Germinal center (tissue), 1 donor: ENCODE results near the gene NTSR1.
"Not testable (repeated sequence)": the region's sequence is repeated elsewhere in the genome, so short reads cannot be mapped to it uniquely, and the experiment has no call there.

Experiments used
- DNase-seq: peaks from one replicate; pipeline ENCODE4 v3.0.0; 2012; ENCODE audit warnings: mixed read lengths, low spot score

The NTSR1 gene

GRCh38 chr20:62674370-62674769, 34.3 kb upstream of the NTSR1 start:
- no peak for DNase-seq

GRCh38 chr20:62675156-62675876, 33.3 kb upstream of the NTSR1 start:
- DNase-seq: no peak

GRCh38 chr20:62675877-62676260, 32.8 kb upstream of the NTSR1 start:
- no peak for DNase-seq

GRCh38 chr20:62676976-62677375, 31.7 kb upstream of the NTSR1 start:
- no peak for DNase-seq

GRCh38 chr20:62677678-62678077, 31.0 kb upstream of the NTSR1 start:
- no peak for DNase-seq

GRCh38 chr20:62678553-62678952, 30.1 kb upstream of the NTSR1 start:
- no peak for DNase-seq

GRCh38 chr20:62679978-62680589, 28.6 kb upstream of the NTSR1 start:
- no peak for DNase-seq

GRCh38 chr20:62682912-62683517, 25.6 kb upstream of the NTSR1 start:
- DNase-seq: no peak

GRCh38 chr20:62683660-62684322, 24.8 kb upstream of the NTSR1 start:
- not testable (repeated sequence) for DNase-seq

- no peak for DNase-seq
Observed at GRCh38 chr20:62684981-62685380, 23.7 kb upstream of the NTSR1 start.

GRCh38 chr20:62685781-62686555, 22.7 kb upstream of the NTSR1 start:
- no peak for DNase-seq

- no peak for DNase-seq
Observed at GRCh38 chr20:62686869-62687830, 21.5 kb upstream of the NTSR1 start.

GRCh38 chr20:62688083-62688482, 20.6 kb upstream of the NTSR1 start:
- no peak for DNase-seq

- DNase-seq: no peak
Observed at GRCh38 chr20:62688855-62689460, 19.7 kb upstream of the NTSR1 start.

- no peak for DNase-seq
Observed at GRCh38 chr20:62689861-62690260, 18.8 kb upstream of the NTSR1 start.

GRCh38 chr20:62690261-62690820, 18.3 kb upstream of the NTSR1 start:
- DNase-seq: no peak

GRCh38 chr20:62691487-62691886, 17.1 kb upstream of the NTSR1 start:
- no peak for DNase-seq

GRCh38 chr20:62692176-62692575, 16.5 kb upstream of the NTSR1 start:
- no peak for DNase-seq

GRCh38 chr20:62692801-62693523, 15.7 kb upstream of the NTSR1 start:
- DNase-seq: no peak

GRCh38 chr20:62693524-62693922, 15.1 kb upstream of the NTSR1 start:
- DNase-seq: no peak
